ENCODE results near the gene CYTIP.

Gene CYTIP

DNA sequence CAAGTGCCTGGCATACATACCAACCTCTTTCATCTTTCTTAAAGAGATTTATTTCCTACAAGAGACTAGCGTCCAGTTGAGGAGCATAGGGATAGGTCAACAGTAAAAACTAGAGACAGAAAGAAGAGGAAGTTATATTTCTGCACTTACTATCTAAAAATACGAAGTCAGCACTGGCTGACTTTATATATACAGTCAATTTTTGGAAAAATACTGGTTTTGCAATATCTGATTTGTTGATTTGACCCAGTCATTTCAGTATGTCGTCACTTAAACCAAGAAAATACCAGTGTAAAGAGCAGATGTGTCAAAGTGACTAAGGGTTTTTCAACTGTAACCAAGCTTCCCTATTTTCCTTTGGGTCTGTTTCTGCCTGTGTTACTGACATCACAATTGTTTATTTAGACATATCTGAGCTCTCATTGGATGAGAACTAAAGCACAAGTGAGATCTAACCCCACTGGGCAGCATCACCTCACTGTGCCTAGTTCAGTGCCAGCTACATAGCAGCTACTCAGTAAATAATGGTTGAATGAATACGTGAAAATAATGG lies 23.0 kb downstream of the CYTIP start:
- no peaks in the 10 kb centered on the region for H3K9me2 ChIP-seq (ENCODE audit: low read depth, low read length)
- no peak for TF ChIP-seq EZH2 (IDR thresholded peaks at IDR 0.05; ENCODE audit: borderline replicate concordance, low read length)
- TF ChIP-seq, protein P1, sequence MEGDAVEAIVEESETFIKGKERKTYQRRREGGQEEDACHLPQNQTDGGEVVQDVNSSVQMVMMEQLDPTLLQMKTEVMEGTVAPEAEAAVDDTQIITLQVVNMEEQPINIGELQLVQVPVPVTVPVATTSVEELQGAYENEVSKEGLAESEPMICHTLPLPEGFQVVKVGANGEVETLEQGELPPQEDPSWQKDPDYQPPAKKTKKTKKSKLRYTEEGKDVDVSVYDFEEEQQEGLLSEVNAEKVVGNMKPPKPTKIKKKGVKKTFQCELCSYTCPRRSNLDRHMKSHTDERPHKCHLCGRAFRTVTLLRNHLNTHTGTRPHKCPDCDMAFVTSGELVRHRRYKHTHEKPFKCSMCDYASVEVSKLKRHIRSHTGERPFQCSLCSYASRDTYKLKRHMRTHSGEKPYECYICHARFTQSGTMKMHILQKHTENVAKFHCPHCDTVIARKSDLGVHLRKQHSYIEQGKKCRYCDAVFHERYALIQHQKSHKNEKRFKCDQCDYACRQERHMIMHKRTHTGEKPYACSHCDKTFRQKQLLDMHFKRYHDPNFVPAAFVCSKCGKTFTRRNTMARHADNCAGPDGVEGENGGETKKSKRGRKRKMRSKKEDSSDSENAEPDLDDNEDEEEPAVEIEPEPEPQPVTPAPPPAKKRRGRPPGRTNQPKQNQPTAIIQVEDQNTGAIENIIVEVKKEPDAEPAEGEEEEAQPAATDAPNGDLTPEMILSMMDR (IDR thresholded peaks at IDR 0.05; ENCODE audit: low read length), result no peak
- no peak overlapping the region for H3K9ac ChIP-seq (ENCODE audit: low read length)
- no peak overlapping the region for H3K4me3 ChIP-seq (ENCODE audit: low read depth, low read length, poor library complexity, severe bottlenecking)
- no peaks in the 10 kb centered on the region; the same call in 1 of the 2 replicates for H3F3A ChIP-seq (ENCODE audit: insufficient read depth, low read length)
- peaks cover 3% of the 10 kb centered on the region; the same call in 1 of the 2 replicates for H3K79me2 ChIP-seq (ENCODE audit: insufficient read depth, low read length)
- no peaks in the 10 kb centered on the region for H3K27me3 ChIP-seq (ENCODE audit: insufficient read depth, low read length)
- H3K36me3 ChIP-seq (ENCODE audit: insufficient read depth, low read length), result peaks cover 98% of the 10 kb centered on the region
- no peaks in the 10 kb centered on the region for H3K9me3 ChIP-seq (ENCODE audit: low read length)
- no peak overlapping the region for H3K4me2 ChIP-seq (ENCODE audit: low read length)
- H2AFZ ChIP-seq (ENCODE audit: low read length), result no peak overlapping the region
- H4K20me1 ChIP-seq (ENCODE audit: insufficient read depth, low read length), result no peaks in the 10 kb centered on the region
- H3K27ac ChIP-seq (ENCODE audit: low read depth, low read length, poor library complexity, severe bottlenecking), result peak overlapping the region; percentile 34
- peaks cover 6% of the 10 kb centered on the region for H3K4me1 ChIP-seq (ENCODE audit: insufficient read depth, low read length, severe bottlenecking)

DNA sequence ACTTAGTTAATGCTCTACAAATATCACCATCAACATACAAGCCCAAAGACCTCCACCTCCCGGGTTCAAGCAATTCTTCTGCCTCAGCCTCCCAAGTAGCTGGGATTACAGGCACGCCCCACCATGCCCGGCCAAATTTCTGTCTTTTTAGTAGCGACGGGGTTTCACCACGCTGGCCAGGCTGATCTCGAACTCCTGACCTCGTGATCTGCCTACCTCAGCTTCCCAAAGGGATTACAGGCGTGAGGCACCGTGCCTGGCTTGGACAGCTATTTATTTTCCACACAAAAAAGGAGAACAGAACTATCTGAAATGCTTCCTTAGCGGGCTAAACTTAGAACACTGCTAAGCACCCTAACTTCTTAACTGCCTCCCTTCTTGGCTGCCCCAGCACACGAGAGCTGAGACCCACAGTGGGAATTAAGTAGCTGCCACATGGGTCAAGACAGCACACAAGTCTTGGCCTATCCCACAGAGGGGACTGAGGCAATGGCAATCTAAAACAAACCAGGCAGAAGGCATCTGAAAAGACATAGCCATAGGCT lies 24.8 kb downstream of the CYTIP start:
- peaks cover 3% of the 10 kb centered on the region; the same call in 1 of the 2 replicates for H3K79me2 ChIP-seq (ENCODE audit: insufficient read depth, low read length)
- H3K36me3 ChIP-seq (ENCODE audit: insufficient read depth, low read length), result peaks cover 98% of the 10 kb centered on the region
- no peak overlapping the region for H2AFZ ChIP-seq (ENCODE audit: low read length)
- H3K27ac ChIP-seq (ENCODE audit: low read depth, low read length, poor library complexity, severe bottlenecking), result no peak overlapping the region
- no peaks in the 10 kb centered on the region; the same call in 1 of the 2 replicates for H3F3A ChIP-seq (ENCODE audit: insufficient read depth, low read length)
- H3K27me3 ChIP-seq (ENCODE audit: insufficient read depth, low read length), result no peaks in the 10 kb centered on the region
- no peaks in the 10 kb centered on the region for H3K9me2 ChIP-seq (ENCODE audit: low read depth, low read length)
- no peak overlapping the region for H3K9ac ChIP-seq (ENCODE audit: low read length)
- no peak overlapping the region for H3K4me3 ChIP-seq (ENCODE audit: low read depth, low read length, poor library complexity, severe bottlenecking)
- no peaks in the 10 kb centered on the region for H4K20me1 ChIP-seq (ENCODE audit: insufficient read depth, low read length)
- no peak overlapping the region for H3K4me2 ChIP-seq (ENCODE audit: low read length)
- peaks cover 6% of the 10 kb centered on the region for H3K4me1 ChIP-seq (ENCODE audit: insufficient read depth, low read length, severe bottlenecking)
- TF ChIP-seq, protein P1 (IDR thresholded peaks at IDR 0.05; ENCODE audit: low read length), result no peak
- TF ChIP-seq EZH2 (IDR thresholded peaks at IDR 0.05; ENCODE audit: borderline replicate concordance, low read length), result no peak
- no peaks in the 10 kb centered on the region for H3K9me3 ChIP-seq (ENCODE audit: low read length)

GRCh38 chr2:157418239-157418641 lies 25.6 kb downstream of the CYTIP start:
- H3K4me2 ChIP-seq (ENCODE audit: low read length), result no peak overlapping the region
- H3K27ac ChIP-seq (ENCODE audit: low read depth, low read length, poor library complexity, severe bottlenecking), result no peak overlapping the region
- peaks cover 98% of the 10 kb centered on the region for H3K36me3 ChIP-seq (ENCODE audit: insufficient read depth, low read length)
- no peaks in the 10 kb centered on the region for H3K9me2 ChIP-seq (ENCODE audit: low read depth, low read length)
- H3K4me3 ChIP-seq (ENCODE audit: low read depth, low read length, poor library complexity, severe bottlenecking), result no peak overlapping the region
- H3F3A ChIP-seq (ENCODE audit: insufficient read depth, low read length), result no peaks in the 10 kb centered on the region; the same call in 1 of the 2 replicates
- H3K27me3 ChIP-seq (ENCODE audit: insufficient read depth, low read length), result no peaks in the 10 kb centered on the region
- peaks cover 6% of the 10 kb centered on the region for H3K4me1 ChIP-seq (ENCODE audit: insufficient read depth, low read length, severe bottlenecking)
- H2AFZ ChIP-seq (ENCODE audit: low read length), result no peak overlapping the region
- no peaks in the 10 kb centered on the region for H3K9me3 ChIP-seq (ENCODE audit: low read length)
- H3K79me2 ChIP-seq (ENCODE audit: insufficient read depth, low read length), result no peaks in the 10 kb centered on the region
- TF ChIP-seq, protein P1 (IDR thresholded peaks at IDR 0.05; ENCODE audit: low read length), result no peak
- TF ChIP-seq EZH2 (IDR thresholded peaks at IDR 0.05; ENCODE audit: borderline replicate concordance, low read length), result no peak
- no peak overlapping the region for H3K9ac ChIP-seq (ENCODE audit: low read length)
- no peaks in the 10 kb centered on the region for H4K20me1 ChIP-seq (ENCODE audit: insufficient read depth, low read length)
